CD4-positive, alpha-beta T cell (primary cell): ENCODE results near the gene BPIFB6. TPM values are rescaled to one million over a fixed set of nuclear protein-coding genes. Genes with fewer than 3 reads are reported as not detected.

Experiments
- ATAC-seq: fragments of 200-7000 bp; cut with Tn5 transposase; one replicate; pipeline ENCODE4 v1.10.0; 2022; ENCODE audit warnings: mild to moderate bottlenecking; ENCODE audit not compliant: poor library complexity
- CTCF ChIA-PET: fragments of 350-600 bp; sonication (Branson Sonifier 250); formaldehyde crosslinking; loops from one replicate; lab custom pipeline; 2021; ENCODE audit warnings: antibody characterized with exemption, inconsistent platforms; lab: Charles Lee
- POLR2A ChIA-PET: fragments of 350-600 bp; sonication (Branson Sonifier 250); formaldehyde crosslinking; loops from one replicate; lab custom pipeline; 2021; ENCODE audit warnings: antibody characterized with exemption, inconsistent platforms; lab: Charles Lee
- DNase-seq, 14 experiments: peaks; one replicate each; pipeline ENCODE4 v3.0.0-alpha.2; 2013 to 2020; ENCODE audit warnings: mixed read lengths in 2 of 14
- H3K27ac ChIP-seq, 2 donors: one replicate each; pipeline versions ENCODE4 v1.5.1 to v1.7.0; 2013; ENCODE audit warnings: low read length in 2 of 2, low read depth in 1 of 2, mild to moderate bottlenecking in 1 of 2
- H3K27me3 ChIP-seq, 2 experiments: 1 replicate in 1 of 2; 2 replicates in 1 of 2; pipeline versions ENCODE4 v1.6.1 to v1.7.0; 2013; ENCODE audit warnings: low read length in 2 of 2, control low read depth in 1 of 2, mild to moderate bottlenecking in 1 of 2, moderate library complexity in 1 of 2; ENCODE audit not compliant: insufficient read depth in 2 of 2, control insufficient read depth in 1 of 2
- H3K36me3 ChIP-seq: one replicate; pipeline ENCODE4 v1.6.1; 2013; ENCODE audit warnings: low read length, control low read depth; ENCODE audit not compliant: insufficient read depth
- H3K4me1 ChIP-seq: one replicate; pipeline ENCODE4 v1.6.1; 2013; ENCODE audit warnings: low read length, control low read depth; ENCODE audit not compliant: insufficient read depth
- H3K4me3 ChIP-seq: one replicate; pipeline ENCODE4 v1.5.1; 2013; ENCODE audit warnings: mild to moderate bottlenecking, low read length, moderate library complexity
- H3K9me3 ChIP-seq, 2 experiments: 1 replicate in 1 of 2; 2 replicates in 1 of 2; pipeline versions ENCODE4 v1.6.1 to v1.7.0; 2013; ENCODE audit warnings: low read length in 2 of 2, mild to moderate bottlenecking in 2 of 2, control low read depth in 1 of 2, moderate library complexity in 1 of 2; ENCODE audit not compliant: control insufficient read depth in 1 of 2, insufficient read depth in 1 of 2
- H3K27ac Mint-ChIP-seq: one replicate; pipeline ENCODE4 v1.8.0; 2020; ENCODE audit warnings: mixed read lengths
- H3K27me3 Mint-ChIP-seq: one replicate; pipeline ENCODE4 v1.8.0; 2021; ENCODE audit warnings: mixed read lengths
- H3K36me3 Mint-ChIP-seq: one replicate; pipeline ENCODE4 v1.8.0; 2021; ENCODE audit warnings: low read depth, mixed read lengths
- H3K4me1 Mint-ChIP-seq: one replicate; pipeline ENCODE4 v1.8.0; 2021; ENCODE audit warnings: low read depth, mixed read lengths
- H3K4me3 Mint-ChIP-seq: one replicate; pipeline ENCODE4 v1.8.0; 2020; ENCODE audit warnings: mild to moderate bottlenecking, mixed read lengths
- H3K9me3 Mint-ChIP-seq: one replicate; pipeline ENCODE4 v1.8.0; 2020; ENCODE audit warnings: mixed read lengths
- intact Hi-C, 2 experiments: fragments of 100-400 bp; cut with DNase I in 1 of 2; cut with micrococcal nuclease in 1 of 2; formaldehyde crosslinking; loops; one replicate each; pipeline versions ENCODE4 v1.15.1 to v1.9.0; 2023 to 2025; cut with DNase I, micrococcal nuclease
- total RNA-seq, 174 experiments: library from RNA in 2 of 174; stranded (reverse) in 2 of 174; gene quantifications; one replicate each; pipeline ENCODE4 v1.2.3 and lab custom pipeline; 2021 to 2026
- TF ChIP-seq, protein P1 (sequence below): fragments of 200-600 bp; IDR thresholded peaks from one replicate; pipeline ENCODE4 v1.8.0; 2022; ENCODE audit warnings: antibody characterized with exemption, mild to moderate bottlenecking

Gene BPIFB6
- total RNA-seq, 2 experiments from 2014 or later, result not detected

DNA sequence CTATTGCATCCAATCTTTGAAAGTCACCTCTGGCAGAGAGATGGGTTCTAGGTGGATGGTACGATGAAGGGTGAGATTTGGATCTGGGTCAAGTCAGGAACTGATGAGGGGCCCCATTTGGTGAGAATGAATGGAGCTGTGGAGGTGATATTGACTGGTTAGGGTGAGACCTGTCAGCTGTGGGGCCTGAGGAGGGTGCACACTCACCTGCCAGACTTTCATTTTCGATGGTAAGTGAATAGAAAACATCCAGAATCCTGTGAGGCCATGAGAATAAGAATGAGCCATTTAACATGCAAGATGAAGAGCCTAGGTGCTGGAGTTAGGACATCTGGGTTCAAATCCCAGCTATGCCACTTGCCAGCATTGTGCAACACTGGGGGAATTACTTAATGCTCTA is 34.0 kb upstream of the BPIFB6 start:
- Mint-ChIP-seq H3K9me3 (peaks cover 13% of the 10 kb centered on the region), H3K4me1 (peaks cover 62% of the 10 kb centered on the region), H3K4me3 (no peak overlapping the region), H3K36me3 (peaks cover 8% of the 10 kb centered on the region), H3K27me3 (no peaks in the 10 kb centered on the region), H3K27ac (peak overlapping the region; percentile 7)
- POLR2A ChIA-PET, result no interaction called here
- TF ChIP-seq, protein P1, sequence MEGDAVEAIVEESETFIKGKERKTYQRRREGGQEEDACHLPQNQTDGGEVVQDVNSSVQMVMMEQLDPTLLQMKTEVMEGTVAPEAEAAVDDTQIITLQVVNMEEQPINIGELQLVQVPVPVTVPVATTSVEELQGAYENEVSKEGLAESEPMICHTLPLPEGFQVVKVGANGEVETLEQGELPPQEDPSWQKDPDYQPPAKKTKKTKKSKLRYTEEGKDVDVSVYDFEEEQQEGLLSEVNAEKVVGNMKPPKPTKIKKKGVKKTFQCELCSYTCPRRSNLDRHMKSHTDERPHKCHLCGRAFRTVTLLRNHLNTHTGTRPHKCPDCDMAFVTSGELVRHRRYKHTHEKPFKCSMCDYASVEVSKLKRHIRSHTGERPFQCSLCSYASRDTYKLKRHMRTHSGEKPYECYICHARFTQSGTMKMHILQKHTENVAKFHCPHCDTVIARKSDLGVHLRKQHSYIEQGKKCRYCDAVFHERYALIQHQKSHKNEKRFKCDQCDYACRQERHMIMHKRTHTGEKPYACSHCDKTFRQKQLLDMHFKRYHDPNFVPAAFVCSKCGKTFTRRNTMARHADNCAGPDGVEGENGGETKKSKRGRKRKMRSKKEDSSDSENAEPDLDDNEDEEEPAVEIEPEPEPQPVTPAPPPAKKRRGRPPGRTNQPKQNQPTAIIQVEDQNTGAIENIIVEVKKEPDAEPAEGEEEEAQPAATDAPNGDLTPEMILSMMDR, result no peak
- H3K4me1 ChIP-seq, result peaks cover 20% of the 10 kb centered on the region
- H3K4me3 ChIP-seq, result no peak overlapping the region
- no peaks in the 10 kb centered on the region for H3K27me3 ChIP-seq
- H3K27ac ChIP-seq, result no peak overlapping the region
- no peaks in the 10 kb centered on the region for H3K36me3 ChIP-seq
- CTCF ChIA-PET, result no interaction called here
- intact Hi-C loops, result loop anchor here in 1 of 2 experiments (10.0 kb wide), 1 partner anchor 53 kb away; no protein-coding TSS in a partner anchor
- DNase-seq (no peak), ATAC-seq (no peak)
- peaks cover 7 to 14% of the 10 kb centered on the region in 2 experiments for H3K9me3 ChIP-seq

- no peak for ATAC-seq
- no peak overlapping the region for H3K4me3 Mint-ChIP-seq
- no peaks in the 10 kb centered on the region for H3K36me3 ChIP-seq
- no peak overlapping the region for H3K27ac ChIP-seq
- no peak overlapping the region for H3K27ac Mint-ChIP-seq
- no peaks in the 10 kb centered on the region for H3K36me3 Mint-ChIP-seq
- H3K4me1 Mint-ChIP-seq, result peaks cover 50% of the 10 kb centered on the region
- no peaks in the 10 kb centered on the region for H3K27me3 ChIP-seq
- peaks cover 5 to 14% of the 10 kb centered on the region in 2 experiments for H3K9me3 ChIP-seq
- TF ChIP-seq, protein P1, result no peak
- intact Hi-C loops, result loop anchor here in 1 of 2 experiments (10.0 kb wide), 1 partner anchor 55 kb away; no protein-coding TSS in a partner anchor
- peaks cover 10% of the 10 kb centered on the region for H3K9me3 Mint-ChIP-seq
- CTCF ChIA-PET, result no interaction called here
- DNase-seq, result no peak
- peaks cover 20% of the 10 kb centered on the region for H3K4me1 ChIP-seq
- POLR2A ChIA-PET, result interaction anchor here (1.8 kb wide), 1 partner anchor 28 kb away, joined by 7 read pairs; no protein-coding TSS in a partner anchor
- H3K27me3 Mint-ChIP-seq, result no peaks in the 10 kb centered on the region
- H3K4me3 ChIP-seq, result no peak overlapping the region
These were observed 31.7 kb upstream of the BPIFB6 start for GRCh38 chr20:32999603-33000250.

DNA sequence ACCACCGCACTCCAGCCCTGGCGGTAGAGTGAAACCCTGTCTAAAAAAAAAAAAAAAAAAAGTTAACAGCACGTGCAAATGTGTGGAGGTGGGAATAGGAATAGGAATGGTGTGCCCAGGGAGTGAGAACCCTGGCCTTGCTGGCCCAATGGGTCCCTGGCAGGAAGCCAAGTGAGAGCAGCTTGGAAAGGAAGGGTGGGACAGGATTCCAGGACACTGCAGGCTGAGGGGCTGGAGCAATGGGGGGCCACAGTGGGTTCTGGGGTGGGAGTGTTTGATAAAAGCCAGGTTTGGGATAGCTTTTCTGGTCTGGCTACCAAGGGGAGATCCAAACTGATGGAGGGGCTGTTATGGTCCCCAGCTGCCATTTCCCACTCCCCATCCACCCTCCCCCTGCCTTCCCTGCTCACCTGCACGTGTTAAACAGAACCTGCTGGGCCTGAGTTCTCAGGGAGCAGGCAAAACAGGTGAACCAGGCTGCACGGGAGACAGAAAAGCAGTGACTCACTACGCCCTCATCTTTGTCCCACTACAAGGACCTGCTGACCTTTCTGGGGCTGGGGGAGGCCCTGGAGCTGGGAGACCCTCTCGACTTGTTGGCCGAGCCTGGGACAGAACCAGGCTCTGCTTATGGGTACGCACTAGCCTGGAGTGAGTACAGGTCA is 30.5 kb upstream of the BPIFB6 start:
- no peaks in the 10 kb centered on the region for H3K36me3 ChIP-seq
- no peak for ATAC-seq
- no peak overlapping the region for H3K27ac ChIP-seq
- no peaks in the 10 kb centered on the region for H3K27me3 Mint-ChIP-seq
- intact Hi-C loops, result no loop called here
- CTCF ChIA-PET, result no interaction called here
- TF ChIP-seq, protein P1, result no peak
- peaks cover 1 to 9% of the 10 kb centered on the region in 2 experiments for H3K9me3 ChIP-seq
- peaks cover 28% of the 10 kb centered on the region for H3K4me1 ChIP-seq
- peaks cover 58% of the 10 kb centered on the region for H3K4me1 Mint-ChIP-seq
- no peaks in the 10 kb centered on the region for H3K36me3 Mint-ChIP-seq
- H3K4me3 ChIP-seq, result no peak overlapping the region
- POLR2A ChIA-PET, result interaction anchor here (1.8 kb wide), 1 partner anchor 29 kb away, joined by 7 read pairs; no protein-coding TSS in a partner anchor
- DNase-seq, result no peak
- H3K27me3 ChIP-seq, result no peaks in the 10 kb centered on the region
- H3K27ac Mint-ChIP-seq, result no peak overlapping the region
- peaks cover 9% of the 10 kb centered on the region for H3K9me3 Mint-ChIP-seq
- no peak overlapping the region for H3K4me3 Mint-ChIP-seq
